Activated CD8-positive, alpha-beta memory T cell treated with anti-CD3 and anti-CD28 coated beads, Interleukin-2, amount 10 ng/mL, durations not matched to agents 7 days and 5 days (primary cell): ENCODE measurements around the gene ZNRF2. TPM values are rescaled to one million over a fixed set of nuclear protein-coding genes. Genes with fewer than 3 reads are reported as not detected.

Experiments
- ATAC-seq: fragments of 150-1000 bp; cut with Tn5 transposase; one replicate; pipeline ENCODE4 v1.10.0; 2021; ENCODE audit warnings: moderate library complexity
- CTCF ChIA-PET: fragments of 350-600 bp; sonication (Branson Sonifier 250); formaldehyde crosslinking; loops from one replicate; lab custom pipeline; 2021; ENCODE audit warnings: antibody characterized with exemption; lab: Charles Lee
- DNase-seq: peaks from one replicate; pipeline ENCODE4 v3.0.0-alpha.2; 2020
- H3K27ac Mint-ChIP-seq: one replicate; pipeline ENCODE4 v1.8.0; 2021; ENCODE audit warnings: mild to moderate bottlenecking, mixed read lengths
- H3K27me3 Mint-ChIP-seq: one replicate; pipeline ENCODE4 v1.8.0; 2021; ENCODE audit warnings: mixed read lengths
- H3K36me3 Mint-ChIP-seq: one replicate; pipeline ENCODE4 v1.8.0; 2021; ENCODE audit warnings: mild to moderate bottlenecking, mixed read lengths
- H3K4me1 Mint-ChIP-seq: one replicate; pipeline ENCODE4 v1.8.0; 2021; ENCODE audit warnings: mixed read lengths
- H3K4me3 Mint-ChIP-seq: one replicate; pipeline ENCODE4 v1.8.0; 2021; ENCODE audit warnings: mild to moderate bottlenecking, moderate library complexity, mixed read lengths
- H3K9me3 Mint-ChIP-seq: one replicate; pipeline ENCODE4 v1.8.0; 2022; ENCODE audit warnings: low read depth, mixed read lengths
- total RNA-seq, 2 experiments: library from RNA; stranded (reverse); gene quantifications; one replicate each; pipeline ENCODE4 v1.2.3, GENCODE V29; 2021

Gene ZNRF2
- total RNA-seq, 2 experiments from 2014 or later = 14.0 to 21.3 TPM

- Mint-ChIP-seq H3K27me3 (no peaks in the 10 kb centered on the region), H3K36me3 (peaks cover 20% of the 10 kb centered on the region), H3K9me3 (no peaks in the 10 kb centered on the region), H3K4me1 (peaks cover 64% of the 10 kb centered on the region), H3K27ac (peak overlapping the region; percentile 99), H3K4me3 (peak overlapping the region; percentile 73)
- DNase-seq (no peak), ATAC-seq (peak; percentile 34)
- CTCF ChIA-PET = interaction anchor here (1.1 to 3.4 kb wide), 11 partner anchors 9 to 156 kb away, joined by 3 to 18 read pairs (median 9); partner anchors contain the start of genes NOD1 and ZNRF2
Measured at GRCh38 chr7:30321882-30322192, 37.4 kb downstream of the ZNRF2 start.

DNA sequence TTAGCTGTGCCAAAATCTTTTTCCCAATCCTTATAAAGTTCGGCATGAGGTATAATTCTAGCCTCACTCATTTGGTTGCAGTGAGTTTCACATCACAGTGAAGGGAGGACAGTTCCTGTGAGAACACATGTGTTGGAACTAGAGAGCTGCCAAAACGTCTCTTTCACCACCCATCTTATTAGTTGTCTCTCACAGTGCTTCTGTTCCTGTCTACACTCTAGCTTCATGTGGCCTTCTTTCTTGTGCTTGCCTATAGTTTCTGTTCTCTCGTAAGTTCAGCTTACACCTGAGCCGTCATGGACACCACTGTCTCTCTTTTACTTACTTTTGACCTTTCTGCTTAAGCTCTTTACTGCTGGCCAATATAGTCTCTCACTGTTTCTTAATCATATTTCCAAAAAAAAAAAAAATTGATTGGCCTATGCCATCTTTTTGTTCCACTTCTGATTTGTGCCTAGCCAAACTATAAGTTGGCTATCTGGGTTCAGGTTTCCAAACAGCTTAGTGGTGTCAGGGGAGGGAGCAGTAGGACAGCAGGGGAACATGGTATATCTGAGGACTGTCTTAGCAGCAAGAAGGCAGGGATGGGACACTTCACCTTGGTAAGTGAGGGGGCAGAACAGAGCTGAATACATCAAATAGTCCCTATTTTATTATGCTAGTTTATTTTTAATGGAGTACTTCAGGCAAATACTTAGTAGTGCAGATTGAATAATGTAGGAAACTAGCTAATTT is 38.0 kb downstream of the ZNRF2 start:
- H3K4me3 Mint-ChIP-seq = peak overlapping the region; percentile 73
- peak; percentile 73 for ATAC-seq
- peaks cover 62% of the 10 kb centered on the region for H3K4me1 Mint-ChIP-seq
- H3K36me3 Mint-ChIP-seq = peaks cover 25% of the 10 kb centered on the region
- H3K27me3 Mint-ChIP-seq = no peaks in the 10 kb centered on the region
- no peaks in the 10 kb centered on the region for H3K9me3 Mint-ChIP-seq
- CTCF ChIA-PET = interaction anchor here (0.7 to 3.4 kb wide), 15 partner anchors 9 to 156 kb away, joined by 3 to 18 read pairs (median 5); partner anchors contain the start of genes NOD1 and ZNRF2
- DNase-seq = peak; percentile 45
- peak overlapping the region; percentile 99 for H3K27ac Mint-ChIP-seq

GRCh38 chr7:30323006-30323355 is 38.6 kb downstream of the ZNRF2 start:
- ATAC-seq = peak; percentile 69
- peak overlapping the region; percentile 99 for H3K27ac Mint-ChIP-seq
- CTCF ChIA-PET = interaction anchor here (0.7 to 3.4 kb wide), 14 partner anchors 9 to 155 kb away, joined by 3 to 18 read pairs (median 5); partner anchors contain the start of genes NOD1 and ZNRF2
- H3K4me3 Mint-ChIP-seq = peak overlapping the region; percentile 73
- peaks cover 61% of the 10 kb centered on the region for H3K4me1 Mint-ChIP-seq
- H3K27me3 Mint-ChIP-seq = no peaks in the 10 kb centered on the region
- no peaks in the 10 kb centered on the region for H3K9me3 Mint-ChIP-seq
- DNase-seq = no peak
- peaks cover 25% of the 10 kb centered on the region for H3K36me3 Mint-ChIP-seq

GRCh38 chr7:30327813-30328212 is 43.4 kb downstream of the ZNRF2 start:
- Mint-ChIP-seq H3K27ac (no peak overlapping the region), H3K4me3 (no peak overlapping the region), H3K27me3 (no peaks in the 10 kb centered on the region), H3K9me3 (peaks cover 3% of the 10 kb centered on the region), H3K4me1 (peaks cover 69% of the 10 kb centered on the region), H3K36me3 (peaks cover 42% of the 10 kb centered on the region)
- no peak for ATAC-seq
- DNase-seq = no peak
- CTCF ChIA-PET = interaction anchor here (1.2 to 1.8 kb wide), 2 partner anchors 21 to 25 kb away, joined by 3 to 9 read pairs; no protein-coding TSS in a partner anchor

DNA sequence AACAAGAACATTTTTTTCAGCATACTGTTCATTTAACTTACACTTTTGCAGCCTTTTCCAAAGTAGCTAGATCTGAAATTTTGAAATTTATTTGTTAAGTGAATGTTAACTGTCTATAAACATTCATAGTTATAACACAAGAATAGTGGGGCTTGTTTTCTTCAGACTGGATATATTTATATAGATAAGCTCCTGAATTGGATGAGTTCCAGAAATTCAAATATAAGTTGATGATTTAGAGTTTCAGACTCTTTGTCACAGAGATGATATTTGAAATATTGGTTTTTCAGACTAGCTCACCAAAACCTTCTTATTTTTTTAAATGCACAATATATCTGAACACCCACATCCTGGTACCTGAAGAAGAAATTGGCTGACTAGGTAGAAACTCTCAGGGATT is 44.0 kb downstream of the ZNRF2 start:
- H3K9me3 Mint-ChIP-seq = peaks cover 4% of the 10 kb centered on the region
- H3K27me3 Mint-ChIP-seq = no peaks in the 10 kb centered on the region
- CTCF ChIA-PET = interaction anchor here (1.2 to 1.8 kb wide), 2 partner anchors 21 to 25 kb away, joined by 3 to 9 read pairs; no protein-coding TSS in a partner anchor
- no peak for DNase-seq
- no peak overlapping the region for H3K27ac Mint-ChIP-seq
- no peak for ATAC-seq
- peaks cover 42% of the 10 kb centered on the region for H3K36me3 Mint-ChIP-seq
- H3K4me3 Mint-ChIP-seq = no peak overlapping the region
- peaks cover 64% of the 10 kb centered on the region for H3K4me1 Mint-ChIP-seq

GRCh38 chr7:30329716-30330115 is 45.3 kb downstream of the ZNRF2 start:
- peaks cover 6% of the 10 kb centered on the region for H3K9me3 Mint-ChIP-seq
- peak overlapping the region; percentile 78 for H3K27ac Mint-ChIP-seq
- DNase-seq (no peak), ATAC-seq (no peak)
- H3K36me3 Mint-ChIP-seq = peaks cover 45% of the 10 kb centered on the region
- H3K27me3 Mint-ChIP-seq = no peaks in the 10 kb centered on the region
- H3K4me1 Mint-ChIP-seq = peaks cover 64% of the 10 kb centered on the region
- CTCF ChIA-PET = no interaction called here
- H3K4me3 Mint-ChIP-seq = no peak overlapping the region

GRCh38 chr7:30330134-30331111 is 46.0 kb downstream of the ZNRF2 start:
- DNase-seq (peak; percentile 68), ATAC-seq (peak; percentile 90)
- peak overlapping the region; percentile 78 for H3K27ac Mint-ChIP-seq
- H3K27me3 Mint-ChIP-seq = no peaks in the 10 kb centered on the region
- CTCF ChIA-PET = interaction anchor here (0.8 to 2.7 kb wide), 8 partner anchors 8 to 234 kb away, joined by 3 to 12 read pairs (median 4); no protein-coding TSS in a partner anchor
- H3K36me3 Mint-ChIP-seq = peaks cover 40% of the 10 kb centered on the region
- H3K4me1 Mint-ChIP-seq = peaks cover 58% of the 10 kb centered on the region
- H3K9me3 Mint-ChIP-seq = peaks cover 6% of the 10 kb centered on the region
- H3K4me3 Mint-ChIP-seq = peak overlapping the region; percentile 64

DNA sequence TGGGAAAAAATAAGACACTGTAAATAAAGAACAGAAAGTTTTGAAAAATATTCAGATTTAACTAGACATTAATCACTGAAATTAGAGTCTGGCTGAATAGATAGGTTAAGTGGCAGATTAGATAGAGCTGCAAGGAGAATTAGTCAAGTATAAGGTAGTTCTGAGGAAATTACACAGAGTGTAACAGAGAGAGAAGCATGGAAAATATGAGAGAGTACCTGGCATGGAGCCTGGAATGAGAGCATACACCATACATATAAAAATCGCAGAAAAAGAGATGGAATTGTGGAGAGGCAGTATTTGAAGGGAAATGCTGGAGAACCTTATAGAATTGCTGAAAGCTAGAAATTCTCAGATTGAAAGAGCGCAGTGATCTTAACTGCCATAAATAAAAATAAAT is 46.9 kb downstream of the ZNRF2 start:
- DNase-seq (no peak), ATAC-seq (no peak)
- CTCF ChIA-PET = interaction anchor here (0.9 to 2.7 kb wide), 6 partner anchors 9 to 233 kb away, joined by 3 to 12 read pairs (median 4); no protein-coding TSS in a partner anchor
- peak overlapping the region; percentile 60 for H3K27ac Mint-ChIP-seq
- peaks cover 35% of the 10 kb centered on the region for H3K36me3 Mint-ChIP-seq
- peaks cover 6% of the 10 kb centered on the region for H3K9me3 Mint-ChIP-seq
- H3K4me3 Mint-ChIP-seq = no peak overlapping the region
- no peaks in the 10 kb centered on the region for H3K27me3 Mint-ChIP-seq
- H3K4me1 Mint-ChIP-seq = peaks cover 59% of the 10 kb centered on the region

DNA sequence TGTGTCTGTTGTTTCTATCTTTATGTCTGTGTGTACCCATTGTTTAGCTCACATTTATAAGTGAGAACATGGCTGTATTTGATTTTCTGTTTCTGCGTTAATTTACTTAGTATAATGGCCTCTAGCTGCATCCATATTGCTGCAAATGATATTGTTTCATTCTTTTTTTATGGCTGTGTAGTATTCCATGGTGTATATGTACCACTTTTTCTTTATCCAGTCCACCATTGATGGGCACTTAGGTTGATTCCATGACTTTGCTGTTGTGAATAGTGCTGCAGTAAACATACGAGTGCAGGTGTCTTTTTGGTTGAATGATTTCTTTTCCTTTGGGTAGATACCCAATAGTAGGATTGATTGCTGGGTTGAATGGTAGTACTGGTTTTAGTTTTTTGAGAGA is 48.2 kb downstream of the ZNRF2 start:
- Mint-ChIP-seq H3K27me3 (no peaks in the 10 kb centered on the region), H3K4me1 (peaks cover 55% of the 10 kb centered on the region), H3K27ac (no peak overlapping the region), H3K9me3 (peaks cover 6% of the 10 kb centered on the region), H3K36me3 (peaks cover 26% of the 10 kb centered on the region), H3K4me3 (no peak overlapping the region)
- CTCF ChIA-PET = interaction anchor here (2.7 kb wide), 1 partner anchor 10 kb away, joined by 12 read pairs; no protein-coding TSS in a partner anchor
- no peak for ATAC-seq
- DNase-seq = no peak

GRCh38 chr7:30335763-30336487 is 51.5 kb downstream of the ZNRF2 start:
- ATAC-seq = peak; percentile 51
- CTCF ChIA-PET = interaction anchor here (1.3 kb wide), 1 partner anchor 13 kb away, joined by 4 read pairs; no protein-coding TSS in a partner anchor

GRCh38 chr7:30344513-30344912 is 60.1 kb downstream of the ZNRF2 start:
- H3K27me3 Mint-ChIP-seq = no peaks in the 10 kb centered on the region
- no peak overlapping the region for H3K4me3 Mint-ChIP-seq
- H3K36me3 Mint-ChIP-seq = peaks cover 37% of the 10 kb centered on the region
- H3K4me1 Mint-ChIP-seq = peaks cover 56% of the 10 kb centered on the region
- H3K27ac Mint-ChIP-seq = peak overlapping the region; percentile 20
- ATAC-seq (no peak), DNase-seq (no peak)
- CTCF ChIA-PET = interaction anchor here (2.5 to 2.6 kb wide), 2 partner anchors 14 to 22 kb away, joined by 12 read pairs; no protein-coding TSS in a partner anchor
- peaks cover 12% of the 10 kb centered on the region for H3K9me3 Mint-ChIP-seq

More at GRCh38 chr7:30335763-30336487, 51.5 kb downstream of the ZNRF2 start:
- peaks cover 42% of the 10 kb centered on the region for H3K4me1 Mint-ChIP-seq
- no peak for DNase-seq
- no peaks in the 10 kb centered on the region for H3K27me3 Mint-ChIP-seq
- peaks cover 9% of the 10 kb centered on the region for H3K9me3 Mint-ChIP-seq
- no peak overlapping the region for H3K27ac Mint-ChIP-seq
- no peak overlapping the region for H3K4me3 Mint-ChIP-seq
- peaks cover 45% of the 10 kb centered on the region for H3K36me3 Mint-ChIP-seq
